Measurements from ENCODE around the gene WFIKKN1.

- no peak for TF ChIP-seq CTCF (IDR thresholded peaks at IDR 0.05)
- TF ChIP-seq POLR2A (IDR thresholded peaks at IDR 0.05) = no peak
Observed at GRCh38 chr16:586645-587590, 43.9 kb upstream of the WFIKKN1 start.
